Heart right ventricle (tissue), 16 donors: ENCODE data around the gene IQSEC1. TPM values are rescaled to one million over a fixed set of nuclear protein-coding genes. Genes with fewer than 3 reads are reported as not detected.

Source experiments
- ATAC-seq, 8 donors: fragments of 200-7000 bp; cut with Tn5 transposase; one replicate each; pipeline ENCODE4 v1.9.1; 2020; ENCODE audit warnings: mild to moderate bottlenecking in 8 of 8, moderate library complexity in 8 of 8, moderate number of reproducible peaks in 1 of 8
- DNase-seq, 2 donors: peaks; one replicate each; pipeline ENCODE4 v3.0.0-alpha.2; 2020
- H3K27ac ChIP-seq, 10 donors: fragments of 200-600 bp; sonication (generic) in 2 of 10; one replicate each; pipeline versions ENCODE4 v1.5.0 to v1.8.0; 2020 to 2022; ENCODE audit warnings: mild to moderate bottlenecking in 3 of 10
- H3K27me3 ChIP-seq, 7 donors: fragments of 200-600 bp; one replicate each; pipeline ENCODE4 v1.8.0; 2021 to 2022; ENCODE audit warnings: mild to moderate bottlenecking in 2 of 7
- H3K36me3 ChIP-seq, 9 donors: fragments of 200-600 bp; sonication (generic) in 1 of 9; one replicate each; pipeline versions ENCODE4 v1.5.0 to v1.8.0; 2020 to 2022; ENCODE audit warnings: mild to moderate bottlenecking in 2 of 9
- H3K4me1 ChIP-seq, 9 donors: fragments of 200-600 bp; sonication (generic) in 1 of 9; one replicate each; pipeline versions ENCODE4 v1.5.0 to v1.8.0; 2020 to 2022; ENCODE audit warnings: mild to moderate bottlenecking in 4 of 9
- H3K4me3 ChIP-seq, 10 donors: fragments of 200-600 bp; sonication (generic) in 2 of 10; one replicate each; pipeline versions ENCODE4 v1.5.0 to v1.8.0; 2020 to 2022; ENCODE audit warnings: mild to moderate bottlenecking in 7 of 10, moderate library complexity in 2 of 10
- H3K9me3 ChIP-seq, 11 donors: fragments of 200-600 bp in 10 of 11; sonication (generic) in 2 of 11; one replicate each; pipeline versions ENCODE4 v1.5.0 to v1.8.0; 2013 to 2022; ENCODE audit warnings: mild to moderate bottlenecking in 2 of 11, control low read depth in 1 of 11, moderate library complexity in 1 of 11
- WGBS, 2 donors: extraction: QIAGEN DNeasy Blood & Tissue Kit; methylation state at CpG; one replicate each; pipeline ENCODE4 v1.1.7; 2013; ENCODE audit warnings: inconsistent platforms in 1 of 2; 5-methylcytosine and 5-hydroxymethylcytosine counted together
- intact Hi-C, 10 donors: fragments of 100-400 bp; cut with DNase I; formaldehyde crosslinking; loops; one replicate each; pipeline versions ENCODE4 v1.11.1 to v1.14.2; 2022
- polyA plus RNA-seq, 2 donors: library from polyadenylated mRNA; stranded (reverse); fragments of 200-250 nt; gene quantifications; one replicate each; pipeline ENCODE4 v1.2.3, GENCODE V29; 2013
- total RNA-seq, 10 donors: library from RNA; stranded (reverse); fragmentation: NEBNext Ultra II Directional in 3 of 10; extraction: Animal tissue kit (Norgen Biotek cat#: 25700) in 3 of 10; gene quantifications; one replicate each; pipeline versions ENCODE4 v1.2.1 to v1.2.4, GENCODE V29; 2021 to 2023
- TF ChIP-seq, protein P1 (sequence below), 9 donors: fragments of 200-600 bp; sonication (generic) in 2 of 9; IDR thresholded peaks; one replicate each; pipeline versions ENCODE4 v1.5.0 to v1.8.0; 2021 to 2022; ENCODE audit warnings: antibody characterized with exemption in 9 of 9, mild to moderate bottlenecking in 5 of 9, moderate library complexity in 1 of 9
- donor health status: Arrhythmogenic right ventricular cardiomyopathy.
- donor health status: ischemic (EF 13 %, LVEDD 7.1; RV severe dilation, severe dysfunction).
- donor health status: healthy with polysubstance abuse.
- donor health status: DM: no; HTN: yes; CAD: no.
- donor health status: DM: no; HTN: no; CAD: no.
- donor health status: ischemic (EF 25% LVEDD 6.9; RV normal size, moderate dysfunction).
- donor health status: ischemic (EF 25% LVEDD 5.7; RV mildly dilated, moderate dysfunction).
- donor health status: healthy.
- donor health status: DM: yes; HTN: yes; CAD: no.
- donor health status: Ischemic cardiomyopathy.
- donor health status: ischemic (EF 35%, LVEDD 5.7; RV mildly dilated, moderate dysfunction).
- donor health status: nonischemic (EF 11% LVEDD 7.7; RV severe dilation, severe dysfunction).
- donor health status: DM: yes; HTN: yes; CAD: no.
- donor health status: PGD.
- donor health status: ischemic (EF 29% LVEDD 5.4; RV normal size, mild dysfunction).
- donor health status: nonischemic (EF 23%, LVEDD 6.1; RV moderate dilation, normal function).

IQSEC1 gene
- total and polyA plus RNA-seq, 12 donors, result 13.1 to 73.9 (median 60.4) TPM

DNA sequence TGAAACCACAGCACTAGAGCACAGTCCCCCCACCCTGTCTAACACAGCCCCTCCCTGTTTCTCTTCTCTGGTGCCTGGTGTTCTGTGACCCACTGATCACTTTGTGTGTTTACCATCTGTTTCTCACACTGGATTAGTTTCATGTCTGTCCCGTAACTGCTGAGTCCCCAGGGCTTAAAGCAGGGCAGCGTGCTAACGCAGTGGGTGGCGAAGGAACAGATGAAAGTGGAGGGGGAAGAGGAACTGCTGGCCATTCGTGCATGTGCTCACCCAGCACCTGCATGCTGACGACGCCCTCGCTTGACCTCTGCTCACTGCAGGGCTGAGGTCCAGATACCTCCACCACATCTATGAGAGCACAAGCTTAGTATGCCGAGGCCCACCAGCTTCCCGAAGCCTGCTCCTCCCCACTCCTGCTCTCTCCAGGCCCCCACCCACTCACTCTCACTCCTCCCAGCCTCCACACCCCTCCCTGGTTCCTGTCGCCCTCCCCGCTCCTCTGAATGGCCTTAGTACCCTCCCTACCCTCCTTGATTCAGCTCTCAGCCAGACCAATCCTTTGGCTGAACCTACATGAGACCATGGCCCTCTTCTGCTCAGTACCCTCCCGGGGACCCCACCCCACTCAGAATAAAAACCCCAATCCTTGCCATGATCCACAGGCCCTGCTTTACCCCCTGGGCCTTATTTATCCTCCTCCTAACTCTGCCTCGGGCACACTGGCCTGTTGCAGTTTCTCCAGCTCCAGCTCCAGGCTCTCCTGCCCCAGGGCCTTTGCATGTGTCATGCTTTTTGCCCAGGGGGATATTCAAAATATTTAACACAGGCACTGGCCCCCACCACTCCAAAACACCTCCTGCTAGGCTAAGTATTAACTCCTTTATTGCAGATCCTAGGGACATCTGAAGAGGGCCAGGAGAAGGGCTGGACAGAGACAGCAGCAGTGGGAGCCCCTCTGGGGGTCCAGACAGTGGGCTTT lies 15.1 kb upstream of the IQSEC1 start:
- intact Hi-C loops, result no loop called here
- H3K27me3 ChIP-seq, result no peaks in the 10 kb centered on the region
- WGBS, 2 donors, result 74 to 82% methylated on average over 14 of the region's 14 CpGs
- DNase-seq, result no peak
- no peak overlapping the region for H3K27ac ChIP-seq
- TF ChIP-seq, protein P1, sequence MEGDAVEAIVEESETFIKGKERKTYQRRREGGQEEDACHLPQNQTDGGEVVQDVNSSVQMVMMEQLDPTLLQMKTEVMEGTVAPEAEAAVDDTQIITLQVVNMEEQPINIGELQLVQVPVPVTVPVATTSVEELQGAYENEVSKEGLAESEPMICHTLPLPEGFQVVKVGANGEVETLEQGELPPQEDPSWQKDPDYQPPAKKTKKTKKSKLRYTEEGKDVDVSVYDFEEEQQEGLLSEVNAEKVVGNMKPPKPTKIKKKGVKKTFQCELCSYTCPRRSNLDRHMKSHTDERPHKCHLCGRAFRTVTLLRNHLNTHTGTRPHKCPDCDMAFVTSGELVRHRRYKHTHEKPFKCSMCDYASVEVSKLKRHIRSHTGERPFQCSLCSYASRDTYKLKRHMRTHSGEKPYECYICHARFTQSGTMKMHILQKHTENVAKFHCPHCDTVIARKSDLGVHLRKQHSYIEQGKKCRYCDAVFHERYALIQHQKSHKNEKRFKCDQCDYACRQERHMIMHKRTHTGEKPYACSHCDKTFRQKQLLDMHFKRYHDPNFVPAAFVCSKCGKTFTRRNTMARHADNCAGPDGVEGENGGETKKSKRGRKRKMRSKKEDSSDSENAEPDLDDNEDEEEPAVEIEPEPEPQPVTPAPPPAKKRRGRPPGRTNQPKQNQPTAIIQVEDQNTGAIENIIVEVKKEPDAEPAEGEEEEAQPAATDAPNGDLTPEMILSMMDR (IDR thresholded peaks at IDR 0.05), result no peak
- H3K9me3 ChIP-seq, result no peaks in the 10 kb centered on the region
- no peak for ATAC-seq
- H3K36me3 ChIP-seq, result no peaks in the 10 kb centered on the region
- no peak overlapping the region for H3K4me3 ChIP-seq
- peaks cover 0 to 19% (median 14%) of the 10 kb centered on the region in 9 donors for H3K4me1 ChIP-seq

DNA sequence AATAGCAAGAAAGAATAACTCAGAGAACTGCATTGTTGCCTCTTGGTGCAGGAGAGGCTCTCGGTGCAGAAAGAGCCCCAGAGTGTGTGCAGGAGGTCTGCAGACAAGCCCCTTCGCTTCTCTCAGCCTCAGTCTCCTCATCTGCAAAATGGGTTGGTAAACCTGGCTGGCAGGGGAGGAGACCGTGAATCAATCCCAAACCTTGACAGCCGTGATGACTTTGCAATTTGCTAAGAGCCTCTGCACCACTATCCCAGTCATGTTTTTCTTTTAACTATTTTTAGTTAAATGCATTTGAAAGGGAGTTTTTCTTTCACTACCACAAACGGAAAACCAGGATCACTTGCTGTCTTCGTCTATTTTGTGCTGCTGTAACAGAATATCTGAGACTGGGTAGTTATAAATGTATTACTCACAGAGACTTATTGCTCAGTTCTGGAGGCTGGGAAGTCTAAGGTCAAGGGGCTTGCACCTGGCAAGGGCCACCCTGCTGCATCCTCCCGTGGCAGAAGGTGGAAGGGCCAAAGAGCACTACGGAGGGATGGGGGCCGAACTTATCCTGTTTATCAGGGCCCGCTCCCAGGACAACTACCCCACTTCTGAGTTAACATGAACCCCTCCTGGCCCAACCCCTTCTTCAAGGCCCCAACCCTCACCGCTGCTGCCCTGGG lies 14.2 kb upstream of the IQSEC1 start:
- no peak overlapping the region for H3K27ac ChIP-seq
- no peak for DNase-seq
- peaks cover 0 to 15% (median 8%) of the 10 kb centered on the region in 9 donors for H3K4me1 ChIP-seq
- ATAC-seq, result no peak
- H3K9me3 ChIP-seq, result no peaks in the 10 kb centered on the region
- TF ChIP-seq, protein P1 (IDR thresholded peaks at IDR 0.05), result no peak
- no peaks in the 10 kb centered on the region for H3K36me3 ChIP-seq
- 79 to 87% methylated on average over 11 of the region's 11 CpGs for WGBS, 2 donors
- H3K27me3 ChIP-seq, result no peaks in the 10 kb centered on the region
- intact Hi-C loops, result no loop called here
- H3K4me3 ChIP-seq, result no peak overlapping the region

DNA sequence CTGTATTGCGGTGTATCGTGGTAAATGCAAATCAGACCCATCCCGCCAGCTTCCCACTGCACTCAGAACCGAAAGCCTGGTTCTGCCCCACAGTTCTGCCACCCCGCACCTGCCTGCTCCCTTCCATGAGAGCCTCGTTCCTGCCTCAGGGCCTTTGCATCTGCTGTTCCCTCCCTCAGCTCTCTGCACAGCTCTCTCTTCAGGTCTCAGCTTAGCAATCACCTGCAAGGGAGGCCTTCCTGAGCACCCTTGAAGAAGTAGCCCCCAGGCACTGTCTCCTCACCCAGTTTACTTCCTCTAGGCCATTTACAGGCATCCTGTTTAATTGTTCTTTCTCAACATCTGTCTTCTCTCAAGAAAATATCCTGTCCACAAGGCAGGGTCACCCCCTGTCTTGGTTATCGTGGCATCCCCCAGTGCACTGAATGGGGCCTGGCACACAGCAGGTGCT lies 13.3 kb upstream of the IQSEC1 start:
- no peaks in the 10 kb centered on the region for H3K27me3 ChIP-seq
- H3K4me3 ChIP-seq, result no peak overlapping the region
- no peaks in the 10 kb centered on the region for H3K36me3 ChIP-seq
- H3K27ac ChIP-seq, result no peak overlapping the region
- DNase-seq (no peak), ATAC-seq (no peak)
- TF ChIP-seq, protein P1 (IDR thresholded peaks at IDR 0.05), result no peak
- peaks cover 6 to 15% (median 9%) of the 10 kb centered on the region in 9 donors for H3K4me1 ChIP-seq
- WGBS, 2 donors, result 87% methylated on average over 7 of the region's 7 CpGs
- H3K9me3 ChIP-seq, result no peaks in the 10 kb centered on the region
- intact Hi-C loops, result no loop called here

DNA sequence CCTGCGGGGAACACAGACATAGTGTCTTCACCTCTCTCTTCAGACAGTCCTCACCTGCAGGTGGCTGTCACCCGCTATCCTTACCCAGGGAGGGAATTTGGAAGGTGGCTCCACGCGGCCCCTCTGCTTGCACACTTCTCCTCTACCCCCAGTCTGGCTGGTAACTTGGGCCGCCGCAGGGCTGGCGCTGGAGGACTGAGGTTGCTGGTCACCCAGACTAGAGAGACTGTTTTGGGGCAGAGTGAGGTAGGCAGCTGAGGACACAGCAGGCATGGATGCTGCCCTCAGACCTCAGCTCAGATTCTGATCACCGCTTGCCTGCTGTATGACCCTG lies 12.6 kb upstream of the IQSEC1 start:
- Histone ChIP-seq H3K9me3 (no peaks in the 10 kb centered on the region), H3K27ac (no peak overlapping the region), H3K36me3 (no peaks in the 10 kb centered on the region), H3K27me3 (no peaks in the 10 kb centered on the region), H3K4me3 (no peak overlapping the region), H3K4me1 (peaks cover 7 to 21% (median 16%) of the 10 kb centered on the region in 9 donors)
- intact Hi-C loops, result no loop called here
- WGBS, 2 donors, result 97 to 98% methylated on average over 8 of the region's 8 CpGs
- ATAC-seq (no peak), DNase-seq (no peak)
- TF ChIP-seq, protein P1 (IDR thresholded peaks at IDR 0.05), result no peak
